GM19372 (cell line): ENCODE results near the gene PRAMEF7.
"Not testable (repeated sequence)": the region's sequence is repeated elsewhere in the genome, so short reads cannot be mapped to it uniquely, and the experiment has no call there.

Experiments
- ATAC-seq: cut with Tn5 transposase; IDR thresholded peaks from one replicate; pipeline ENCODE4 v1.9.1; 2021; ENCODE audit warnings: mild to moderate bottlenecking, low read depth, moderate library complexity; ENCODE audit not compliant: unreplicated experiment

PRAMEF7 gene

DNA sequence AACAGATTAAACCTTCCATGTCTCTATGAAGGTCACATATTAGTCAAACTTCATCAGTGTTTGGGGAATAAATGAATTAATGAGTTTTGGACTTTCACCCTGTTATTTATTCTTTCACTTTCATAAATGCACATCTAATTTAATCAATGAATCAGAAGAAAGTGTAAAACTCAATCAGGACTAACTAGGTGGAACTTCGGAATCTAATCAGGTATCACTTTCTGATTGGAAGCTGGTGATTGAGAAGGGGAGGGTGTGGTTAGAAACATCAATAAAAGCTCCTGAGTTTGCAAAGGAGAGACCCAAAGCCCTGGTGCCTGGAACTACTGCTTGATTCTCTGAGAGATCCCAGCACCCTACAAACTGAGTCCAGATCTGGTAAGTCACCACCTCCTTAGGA lies at the start of gene PRAMEF7:
TSS of gene PRAMEF7 (plus strand) at position 301 of the 400 bp plus-strand sequence. CDS start 1,083 bp downstream, outside the sequence.
- not testable (repeated sequence) for ATAC-seq

DNA sequence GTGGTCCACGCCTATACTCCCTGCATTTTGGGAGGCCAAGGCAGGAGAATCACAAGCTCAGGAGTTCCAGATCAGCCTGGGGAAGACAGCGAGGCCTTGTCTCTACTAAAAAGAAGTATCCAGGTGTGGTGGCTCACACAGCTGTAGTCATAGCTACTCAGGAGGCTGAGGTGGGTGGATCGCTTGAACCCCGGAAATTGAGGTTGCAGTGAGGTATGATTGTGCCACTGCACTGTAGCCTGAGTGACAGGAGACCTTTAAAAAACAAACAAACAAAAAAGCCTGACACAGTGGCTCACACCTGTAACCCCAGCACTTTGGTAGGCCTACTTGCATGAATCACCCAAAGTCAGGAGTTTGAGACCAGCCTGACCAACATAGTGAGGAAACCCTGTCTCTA lies 38.0 kb upstream of the PRAMEF7 start:
- not testable (repeated sequence) for ATAC-seq

DNA sequence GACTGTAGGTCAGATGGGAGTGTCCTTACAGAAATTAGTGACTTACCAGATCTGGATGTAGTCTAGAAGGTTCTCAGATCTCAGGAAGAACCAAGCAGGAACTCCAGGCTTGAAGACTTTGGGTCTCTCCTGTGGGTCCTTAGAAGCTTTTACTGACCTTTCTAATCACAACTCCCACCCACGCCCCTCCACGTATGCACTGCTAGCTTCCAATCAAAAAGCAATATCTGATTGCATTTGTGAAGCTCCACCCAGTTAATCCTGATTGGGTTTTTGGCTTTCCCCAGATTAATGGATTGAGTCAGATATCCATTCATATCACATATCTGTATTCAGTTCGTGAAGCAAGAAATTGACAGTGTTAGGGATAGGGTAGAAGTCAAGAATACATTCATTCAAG lies 30.3 kb upstream of the PRAMEF7 start, which contains the start of gene PRAMEF4:
TSS of gene PRAMEF4 (minus strand) at position 101 of the 400 bp plus-strand sequence. CDS start 2,807 bp downstream, outside the sequence.
- not testable (repeated sequence) for ATAC-seq

DNA sequence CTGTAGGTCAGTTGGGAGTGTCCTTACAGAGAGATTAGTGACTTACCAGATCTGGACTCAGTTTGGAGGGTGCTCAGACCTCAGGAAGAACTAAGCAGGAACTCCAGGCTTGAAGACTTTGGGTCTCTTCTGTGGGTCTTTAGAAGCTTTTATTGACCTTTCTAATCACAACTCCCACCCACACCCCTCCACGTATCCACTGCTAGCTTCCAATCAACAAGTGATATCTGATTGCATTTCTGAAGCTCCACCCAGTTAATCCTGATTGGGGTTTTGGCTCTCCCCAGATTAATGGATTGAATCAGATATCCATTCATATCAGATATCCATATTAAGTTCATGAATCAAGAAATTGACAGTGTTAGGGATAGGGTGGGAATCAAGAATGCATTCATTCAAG lies 18.2 kb upstream of the PRAMEF7 start, which contains the start of gene PRAMEF10:
TSS of gene PRAMEF10 (minus strand) at position 101 of the 400 bp plus-strand sequence. CDS start 2,423 bp downstream, outside the sequence.
- ATAC-seq: not testable (repeated sequence)

DNA sequence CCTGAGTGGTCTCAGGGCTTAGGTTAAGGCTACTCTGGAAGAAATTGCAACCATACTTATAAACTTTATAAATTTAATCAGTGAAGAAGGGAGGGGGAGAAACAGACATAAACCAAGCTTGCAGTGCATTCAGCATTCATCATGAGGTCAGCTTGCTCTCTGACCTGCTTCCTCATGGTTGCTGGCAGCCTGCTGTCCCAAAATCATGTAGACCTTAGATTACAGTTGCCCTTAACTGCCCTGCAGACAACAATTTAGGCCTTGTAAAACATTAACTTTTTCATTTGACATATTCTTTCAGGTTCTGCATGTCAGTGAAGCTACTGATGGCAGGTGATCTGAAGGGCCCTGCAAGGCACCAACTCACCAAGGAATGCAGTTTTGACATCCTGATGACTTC lies 17.2 kb upstream of the PRAMEF7 start:
- not testable (repeated sequence) for ATAC-seq

GRCh38 chr1:12903793-12904572 lies 12.4 kb upstream of the PRAMEF7 start:
- ATAC-seq: not testable (repeated sequence)

DNA sequence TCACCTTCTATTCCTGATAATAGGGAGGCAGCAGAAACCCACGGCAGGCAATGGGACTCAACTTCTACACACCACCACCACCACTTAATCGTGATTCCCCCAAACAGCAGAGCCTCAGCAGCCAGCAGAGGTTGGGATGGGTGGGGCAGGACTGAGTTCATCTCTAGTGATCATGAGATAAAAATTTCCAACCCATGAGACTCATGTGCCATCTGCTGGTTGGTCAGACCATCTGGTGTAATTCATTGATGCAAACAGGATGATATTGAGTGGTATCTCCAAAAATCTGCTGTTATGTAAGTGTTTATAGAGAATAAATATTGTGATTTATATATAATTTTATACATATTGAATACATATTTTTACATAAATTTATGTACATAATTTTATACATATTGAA lies 5.3 kb downstream of the PRAMEF7 start:
- ATAC-seq: not testable (repeated sequence)

DNA sequence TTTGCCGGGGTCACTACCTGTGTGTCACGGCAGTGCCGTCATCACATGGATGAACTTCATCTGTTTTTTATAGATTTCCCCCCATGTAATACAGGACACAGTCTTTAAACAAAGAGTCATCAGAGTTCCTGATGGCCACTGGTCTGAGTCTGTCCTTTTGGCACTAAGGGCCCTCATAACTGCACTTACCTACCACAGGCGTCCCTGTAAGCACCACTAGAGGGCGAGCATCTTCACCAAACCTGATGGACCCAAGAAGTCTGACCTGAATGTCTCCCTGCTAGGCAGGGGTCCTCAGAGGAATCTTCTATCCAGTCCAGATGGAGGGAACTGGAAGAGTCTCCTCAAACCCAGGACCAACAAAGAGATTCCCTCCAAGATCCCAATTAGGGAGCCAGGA lies 8.0 kb downstream of the PRAMEF7 start:
- not testable (repeated sequence) for ATAC-seq

GRCh38 chr1:12947480-12947879 lies 31.1 kb downstream of the PRAMEF7 start, which contains the start of gene PRAMEF6:
PRAMEF6 (minus strand) TSS chr1:12947580; CDS start chr1:12942518, 5,062 bp downstream.
- not testable (repeated sequence) for ATAC-seq
